Spleen (tissue), 7 donors: ENCODE results near the gene TAF11L8.
"Not testable (repeated sequence)": the region's sequence is repeated elsewhere in the genome, so short reads cannot be mapped to it uniquely, and the experiment has no call there.

Source experiments
- CTCF ChIP-seq, 11 experiments: fragments of 200-600 bp in 7 of 11; fragments of 450-650 bp in 4 of 11; sonication (generic) in 4 of 11; IDR thresholded peaks in 8 of 11; conservative IDR thresholded peaks in 3 of 11; 1 replicate in 7 of 11; 2 replicates in 4 of 11; pipeline versions ENCODE4 v1.4.0 to v1.8.0; 2016 to 2021; ENCODE audit warnings: antibody characterized with exemption in 11 of 11, inconsistent platforms in 4 of 11, mild to moderate bottlenecking in 1 of 11
- POLR2A ChIP-seq, 3 donors: fragments of 450-650 bp; IDR thresholded peaks; one replicate each; pipeline ENCODE4 v1.5.1; 2017; ENCODE audit warnings: antibody characterized with exemption in 3 of 3, mild to moderate bottlenecking in 1 of 3
- donor health status: DM: no; HTN: no; CAD: no; lungs with moderate emphysema.
- donor health status: DM: no; HTN: no; CAD: no.
- donor health status: DM: no; HTN: no; CAD: no.

GRCh38 chr5:17590860-17591259 is at the start of gene TAF11L8:
- TF ChIP-seq CTCF (IDR thresholded peaks at IDR 0.05 in 8 of 11, conservative IDR thresholded peaks at IDR 0.05 in 3 of 11); POLR2A (IDR thresholded peaks at IDR 0.05): not testable (repeated sequence)
